ENCODE results near the gene OBP2B. TPM values are rescaled to one million over a fixed set of nuclear protein-coding genes. Genes with fewer than 3 reads are reported as not detected.
"Not testable (repeated sequence)": the region's sequence is repeated elsewhere in the genome, so short reads cannot be mapped to it uniquely, and the experiment has no call there.

The OBP2B gene
- total and polyA plus RNA-seq, 2 donors (not counting 1 experiment from before 2014, with no cell fraction given), result not detected

DNA sequence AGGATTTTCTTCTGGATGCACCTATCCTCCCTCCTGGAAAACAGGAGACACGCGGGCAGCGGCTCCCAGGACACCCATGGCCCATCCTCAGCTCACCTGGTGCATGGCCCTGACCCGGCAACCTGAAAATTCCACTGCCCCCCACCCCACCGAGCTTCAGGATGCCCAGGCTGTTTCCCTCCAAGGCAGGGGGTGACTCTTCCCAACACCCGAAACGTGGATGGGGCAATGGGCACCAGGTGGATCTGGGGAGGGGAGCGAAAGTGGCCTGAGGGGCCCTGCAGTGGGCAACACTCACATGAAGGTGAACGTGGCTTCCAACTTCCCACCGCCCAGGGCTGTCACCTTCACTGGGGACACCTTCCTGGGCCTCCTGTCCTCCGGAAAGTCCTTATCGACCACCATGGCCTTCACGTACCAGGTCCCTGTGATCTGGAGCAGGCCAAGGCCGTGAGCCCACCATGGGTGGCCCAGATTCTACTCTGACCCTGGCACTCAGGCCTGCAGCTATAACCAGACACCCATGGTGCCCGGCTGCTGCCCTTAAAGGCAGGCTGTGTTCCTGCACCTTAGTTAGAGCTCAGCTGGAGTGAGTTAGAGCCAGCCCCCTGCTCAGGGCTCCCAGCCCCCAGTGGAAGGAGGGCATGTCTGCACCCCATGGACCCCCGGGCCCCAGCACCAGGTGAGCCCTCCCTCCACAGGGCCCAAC is 725 bp downstream of the OBP2B start:
- H3K9me3 ChIP-seq (ENCODE audit: control insufficient read depth, insufficient read depth, low read depth, low read length); H3K4me1 ChIP-seq (ENCODE audit: control insufficient read depth, extremely low read depth, insufficient read depth, low read length); H2AFZ ChIP-seq (ENCODE audit: low read length); H3K4me2 ChIP-seq (ENCODE audit: extremely low read depth, insufficient read depth, low read length); H3K27me3 ChIP-seq (ENCODE audit: control insufficient read depth, insufficient read depth, low read length); H3K27ac ChIP-seq (ENCODE audit: insufficient read depth, low read length); H3K79me2 ChIP-seq (ENCODE audit: control insufficient read depth, insufficient read depth, low read length); H3K9ac ChIP-seq (ENCODE audit: insufficient read depth, low read length); H3K36me3 ChIP-seq (ENCODE audit: control insufficient read depth, insufficient read depth, low read length); DNase-seq (ENCODE audit: low read depth in 2 of 2); H4K20me1 ChIP-seq (ENCODE audit: control insufficient read depth, extremely low read depth, insufficient read depth, low read length); H3K4me3 ChIP-seq (replicated peaks in 1 of 4; ENCODE audit: control extremely low read depth in 1 of 4, insufficient read depth in 1 of 4, low read depth in 3 of 4, low read length in 4 of 4): not testable (repeated sequence)

DNA sequence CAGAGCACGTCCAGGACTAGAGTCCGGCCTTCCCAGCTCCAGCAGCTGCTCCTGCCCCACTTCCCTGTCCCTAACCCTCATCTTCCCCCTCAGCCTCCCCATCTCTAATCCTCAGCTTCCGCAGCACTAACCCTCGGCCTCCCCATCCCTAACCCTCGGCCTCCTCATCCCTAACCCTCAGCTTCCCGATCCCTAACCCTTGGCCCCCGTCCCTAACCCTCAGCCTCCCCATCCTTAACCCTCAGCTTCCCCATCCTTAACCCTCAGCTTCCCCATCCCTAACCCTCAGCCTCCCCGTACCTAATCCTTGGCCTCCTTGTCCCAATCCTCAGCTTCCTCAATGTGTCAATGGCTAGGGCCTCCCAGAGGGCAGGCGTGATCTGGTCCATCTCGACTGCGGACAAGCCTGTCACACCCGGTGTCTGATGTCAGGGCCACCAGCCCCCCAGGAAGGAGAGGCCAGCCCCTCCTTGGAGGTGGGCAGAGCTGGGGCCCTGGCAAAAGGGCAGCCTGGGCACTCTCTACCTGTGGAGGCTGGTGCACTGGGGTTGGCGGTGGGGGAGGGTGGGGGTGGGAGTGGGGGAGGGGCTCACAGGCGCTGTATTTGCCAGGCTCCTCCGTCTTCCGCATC is 1.4 kb downstream of the OBP2B start:
- TF ChIP-seq, protein P1, sequence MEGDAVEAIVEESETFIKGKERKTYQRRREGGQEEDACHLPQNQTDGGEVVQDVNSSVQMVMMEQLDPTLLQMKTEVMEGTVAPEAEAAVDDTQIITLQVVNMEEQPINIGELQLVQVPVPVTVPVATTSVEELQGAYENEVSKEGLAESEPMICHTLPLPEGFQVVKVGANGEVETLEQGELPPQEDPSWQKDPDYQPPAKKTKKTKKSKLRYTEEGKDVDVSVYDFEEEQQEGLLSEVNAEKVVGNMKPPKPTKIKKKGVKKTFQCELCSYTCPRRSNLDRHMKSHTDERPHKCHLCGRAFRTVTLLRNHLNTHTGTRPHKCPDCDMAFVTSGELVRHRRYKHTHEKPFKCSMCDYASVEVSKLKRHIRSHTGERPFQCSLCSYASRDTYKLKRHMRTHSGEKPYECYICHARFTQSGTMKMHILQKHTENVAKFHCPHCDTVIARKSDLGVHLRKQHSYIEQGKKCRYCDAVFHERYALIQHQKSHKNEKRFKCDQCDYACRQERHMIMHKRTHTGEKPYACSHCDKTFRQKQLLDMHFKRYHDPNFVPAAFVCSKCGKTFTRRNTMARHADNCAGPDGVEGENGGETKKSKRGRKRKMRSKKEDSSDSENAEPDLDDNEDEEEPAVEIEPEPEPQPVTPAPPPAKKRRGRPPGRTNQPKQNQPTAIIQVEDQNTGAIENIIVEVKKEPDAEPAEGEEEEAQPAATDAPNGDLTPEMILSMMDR (conservative IDR thresholded peaks at IDR 0.05 in 1 of 2, IDR thresholded peaks at IDR 0.05 in 1 of 2; ENCODE audit: low read depth in 1 of 2, low read length in 2 of 2), result no peak
- no peak for TF ChIP-seq EZH2 (IDR thresholded peaks at IDR 0.05; ENCODE audit: low read length, missing control alignments)
- H3K27me3 ChIP-seq (ENCODE audit: control insufficient read depth, insufficient read depth, low read length), result peaks cover 2% of the 10 kb centered on the region
- no peak overlapping the region for H2AFZ ChIP-seq (ENCODE audit: low read length)
- H4K20me1 ChIP-seq (ENCODE audit: control insufficient read depth, extremely low read depth, insufficient read depth, low read length), result no peaks in the 10 kb centered on the region
- DNase-seq (ENCODE audit: low read depth in 2 of 2), result no peak
- H3K9ac ChIP-seq (ENCODE audit: insufficient read depth, low read length), result no peak overlapping the region
- no peaks in the 10 kb centered on the region for H3K36me3 ChIP-seq (ENCODE audit: control insufficient read depth, insufficient read depth, low read length)
- no peaks in the 10 kb centered on the region for H3K9me3 ChIP-seq (ENCODE audit: control insufficient read depth, insufficient read depth, low read depth, low read length)
- no peaks in the 10 kb centered on the region for H3K4me1 ChIP-seq (ENCODE audit: control insufficient read depth, extremely low read depth, insufficient read depth, low read length)
- no peaks in the 10 kb centered on the region for H3K79me2 ChIP-seq (ENCODE audit: control insufficient read depth, insufficient read depth, low read length)
- no peak overlapping the region for H3K4me3 ChIP-seq (replicated peaks in 1 of 4; ENCODE audit: control extremely low read depth in 1 of 4, insufficient read depth in 1 of 4, low read depth in 3 of 4, low read length in 4 of 4)
- H3K27ac ChIP-seq (ENCODE audit: insufficient read depth, low read length), result no peak overlapping the region
- H3K4me2 ChIP-seq (ENCODE audit: extremely low read depth, insufficient read depth, low read length), result no peak overlapping the region

DNA sequence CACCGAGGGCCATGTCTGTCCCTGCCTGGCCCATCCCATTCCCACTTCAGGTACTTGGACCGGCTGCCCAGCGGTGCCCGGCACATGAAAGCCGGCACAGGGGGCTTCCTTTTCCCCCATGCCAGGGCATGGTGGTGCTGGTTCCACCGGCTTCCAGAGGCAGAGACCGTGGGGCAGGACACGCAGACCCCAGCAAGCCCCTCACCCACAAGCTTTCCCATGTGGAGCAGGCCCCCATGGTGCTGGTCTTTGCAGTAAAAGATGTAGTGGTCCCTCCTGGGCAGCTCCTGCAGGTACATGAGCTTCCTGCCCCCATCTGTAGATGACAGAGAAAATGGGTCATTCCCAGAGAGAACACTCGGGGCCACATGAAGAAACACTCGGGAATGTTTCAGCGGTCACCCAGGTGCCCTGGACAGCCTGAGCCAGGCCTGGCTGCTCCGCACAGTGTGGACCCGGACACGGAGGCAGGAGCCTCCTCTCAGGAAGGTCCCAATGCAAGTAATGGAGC is 2.0 kb downstream of the OBP2B start:
- Histone ChIP-seq H3K27me3 (ENCODE audit: control insufficient read depth, insufficient read depth, low read length) (peaks cover 2% of the 10 kb centered on the region), H3K4me1 (ENCODE audit: control insufficient read depth, extremely low read depth, insufficient read depth, low read length) (no peaks in the 10 kb centered on the region), H3K27ac (ENCODE audit: insufficient read depth, low read length) (no peak overlapping the region), H2AFZ (ENCODE audit: low read length) (no peak overlapping the region), H3K9me3 (ENCODE audit: control insufficient read depth, insufficient read depth, low read depth, low read length) (no peaks in the 10 kb centered on the region), H3K4me2 (ENCODE audit: extremely low read depth, insufficient read depth, low read length) (no peak overlapping the region), H3K9ac (ENCODE audit: insufficient read depth, low read length) (no peak overlapping the region), H3K79me2 (ENCODE audit: control insufficient read depth, insufficient read depth, low read length) (no peaks in the 10 kb centered on the region), H4K20me1 (ENCODE audit: control insufficient read depth, extremely low read depth, insufficient read depth, low read length) (no peaks in the 10 kb centered on the region), H3K36me3 (ENCODE audit: control insufficient read depth, insufficient read depth, low read length) (no peaks in the 10 kb centered on the region), H3K4me3 (replicated peaks in 1 of 4; ENCODE audit: control extremely low read depth in 1 of 4, insufficient read depth in 1 of 4, low read depth in 3 of 4, low read length in 4 of 4) (no peak overlapping the region)
- DNase-seq (ENCODE audit: low read depth in 2 of 2), result no peak
- TF ChIP-seq EZH2 (IDR thresholded peaks at IDR 0.05; ENCODE audit: low read length, missing control alignments), result no peak
- TF ChIP-seq, protein P1 (conservative IDR thresholded peaks at IDR 0.05 in 1 of 2, IDR thresholded peaks at IDR 0.05 in 1 of 2; ENCODE audit: low read depth in 1 of 2, low read length in 2 of 2), result no peak
